ENCODE data around the gene KAT7. TPM values are rescaled to one million over a fixed set of nuclear protein-coding genes. Genes with fewer than 3 reads are reported as not detected.

Gene KAT7
- total RNA-seq, 2 donors from 2014 or later: 38.9 to 51.4 TPM

GRCh38 chr17:49745175-49746139, 43.0 kb upstream of the KAT7 start:
- no peak for ATAC-seq (ENCODE audit: insufficient number of reproducible peaks, low FRiP score, low read depth)
- no peak overlapping the region for H3K27ac ChIP-seq
- no peak overlapping the region for H3K4me3 ChIP-seq
- H3K27me3 ChIP-seq (replicated peaks; ENCODE audit: insufficient read depth): no peaks in the 10 kb centered on the region
- no peak for DNase-seq (ENCODE audit: low spot score)
- TF ChIP-seq, protein P1, sequence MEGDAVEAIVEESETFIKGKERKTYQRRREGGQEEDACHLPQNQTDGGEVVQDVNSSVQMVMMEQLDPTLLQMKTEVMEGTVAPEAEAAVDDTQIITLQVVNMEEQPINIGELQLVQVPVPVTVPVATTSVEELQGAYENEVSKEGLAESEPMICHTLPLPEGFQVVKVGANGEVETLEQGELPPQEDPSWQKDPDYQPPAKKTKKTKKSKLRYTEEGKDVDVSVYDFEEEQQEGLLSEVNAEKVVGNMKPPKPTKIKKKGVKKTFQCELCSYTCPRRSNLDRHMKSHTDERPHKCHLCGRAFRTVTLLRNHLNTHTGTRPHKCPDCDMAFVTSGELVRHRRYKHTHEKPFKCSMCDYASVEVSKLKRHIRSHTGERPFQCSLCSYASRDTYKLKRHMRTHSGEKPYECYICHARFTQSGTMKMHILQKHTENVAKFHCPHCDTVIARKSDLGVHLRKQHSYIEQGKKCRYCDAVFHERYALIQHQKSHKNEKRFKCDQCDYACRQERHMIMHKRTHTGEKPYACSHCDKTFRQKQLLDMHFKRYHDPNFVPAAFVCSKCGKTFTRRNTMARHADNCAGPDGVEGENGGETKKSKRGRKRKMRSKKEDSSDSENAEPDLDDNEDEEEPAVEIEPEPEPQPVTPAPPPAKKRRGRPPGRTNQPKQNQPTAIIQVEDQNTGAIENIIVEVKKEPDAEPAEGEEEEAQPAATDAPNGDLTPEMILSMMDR (IDR thresholded peaks at IDR 0.05): no peak
- H3K36me3 ChIP-seq: no peaks in the 10 kb centered on the region
- H3K4me1 ChIP-seq (ENCODE audit: control insufficient read depth in 1 of 2, low read depth in 2 of 2): peaks cover 27 to 37% of the 10 kb centered on the region in 2 donors
- H3K9me3 ChIP-seq: no peaks in the 10 kb centered on the region

- no peaks in the 10 kb centered on the region for H3K9me3 ChIP-seq
- no peaks in the 10 kb centered on the region for H3K27me3 ChIP-seq (replicated peaks; ENCODE audit: insufficient read depth)
- DNase-seq (ENCODE audit: low spot score) (no peak), ATAC-seq (ENCODE audit: insufficient number of reproducible peaks, low FRiP score, low read depth) (no peak)
- TF ChIP-seq, protein P1 (IDR thresholded peaks at IDR 0.05): no peak
- peaks cover 14 to 22% of the 10 kb centered on the region in 2 donors for H3K4me1 ChIP-seq (ENCODE audit: control insufficient read depth in 1 of 2, low read depth in 2 of 2)
- no peak overlapping the region for H3K4me3 ChIP-seq
- H3K36me3 ChIP-seq: no peaks in the 10 kb centered on the region
- no peak overlapping the region for H3K27ac ChIP-seq
Observed at GRCh38 chr17:49746791-49747490, 41.5 kb upstream of the KAT7 start.

- H3K9me3 ChIP-seq: no peaks in the 10 kb centered on the region
- DNase-seq (ENCODE audit: low spot score) (no peak), ATAC-seq (ENCODE audit: insufficient number of reproducible peaks, low FRiP score, low read depth) (no peak)
- TF ChIP-seq, protein P1 (IDR thresholded peaks at IDR 0.05): no peak
- no peak overlapping the region for H3K4me3 ChIP-seq
- H3K36me3 ChIP-seq: no peaks in the 10 kb centered on the region
- no peaks in the 10 kb centered on the region for H3K27me3 ChIP-seq (replicated peaks; ENCODE audit: insufficient read depth)
- peaks cover 7 to 16% of the 10 kb centered on the region in 2 donors for H3K4me1 ChIP-seq (ENCODE audit: control insufficient read depth in 1 of 2, low read depth in 2 of 2)
- H3K27ac ChIP-seq: no peak overlapping the region
Observed at GRCh38 chr17:49747632-49748031, 40.8 kb upstream of the KAT7 start.

DNA sequence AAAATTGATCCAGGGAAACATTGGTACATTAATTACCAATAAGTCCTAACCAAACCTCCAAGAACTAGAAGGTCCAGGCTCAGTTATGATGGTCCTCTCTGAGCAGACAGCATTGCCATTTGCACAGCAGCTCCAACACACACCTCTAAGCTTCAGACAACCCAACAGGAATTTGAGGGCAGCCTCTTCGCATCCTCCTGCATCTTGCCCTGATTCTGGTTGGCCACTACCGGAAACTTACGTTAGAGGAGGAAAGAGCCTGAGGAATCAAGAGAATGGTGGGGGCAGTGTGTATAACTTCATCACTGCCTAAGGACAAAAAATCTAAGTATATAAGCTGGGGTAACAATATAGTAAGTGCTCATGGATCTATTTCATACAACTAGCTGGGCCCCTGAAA, 40.3 kb upstream of the KAT7 start:
- Histone ChIP-seq H3K9me3 (no peaks in the 10 kb centered on the region), H3K4me1 (ENCODE audit: control insufficient read depth in 1 of 2, low read depth in 2 of 2) (peaks cover 1 to 10% of the 10 kb centered on the region in 2 donors), H3K36me3 (no peaks in the 10 kb centered on the region), H3K4me3 (no peak overlapping the region), H3K27ac (no peak overlapping the region), H3K27me3 (replicated peaks; ENCODE audit: insufficient read depth) (no peaks in the 10 kb centered on the region)
- TF ChIP-seq, protein P1 (IDR thresholded peaks at IDR 0.05): no peak
- DNase-seq (ENCODE audit: low spot score) (no peak), ATAC-seq (ENCODE audit: insufficient number of reproducible peaks, low FRiP score, low read depth) (no peak)

GRCh38 chr17:49748791-49749190, 39.7 kb upstream of the KAT7 start:
- no peaks in the 10 kb centered on the region for H3K9me3 ChIP-seq
- ATAC-seq (ENCODE audit: insufficient number of reproducible peaks, low FRiP score, low read depth) (no peak), DNase-seq (ENCODE audit: low spot score) (no peak)
- no peaks in the 10 kb centered on the region for H3K36me3 ChIP-seq
- no peak overlapping the region for H3K27ac ChIP-seq
- H3K27me3 ChIP-seq (replicated peaks; ENCODE audit: insufficient read depth): no peaks in the 10 kb centered on the region
- TF ChIP-seq, protein P1 (IDR thresholded peaks at IDR 0.05): no peak
- H3K4me1 ChIP-seq (ENCODE audit: control insufficient read depth in 1 of 2, low read depth in 2 of 2): peaks cover 0 to 6% of the 10 kb centered on the region in 2 donors
- no peak overlapping the region for H3K4me3 ChIP-seq

Measured in thoracic aorta (tissue), 2 donors.